ENCODE data around the gene SAP25. TPM values are rescaled to one million over a fixed set of nuclear protein-coding genes. Genes with fewer than 3 reads are reported as not detected.
A peak's percentile ranks its signal among the peaks of the same experiment; 100 is the strongest.

Gene SAP25
- total and polyA plus RNA-seq, 2 donors (not counting 1 experiment from before 2014, with no cell fraction given) = 51.7 to 71.9 TPM

DNA sequence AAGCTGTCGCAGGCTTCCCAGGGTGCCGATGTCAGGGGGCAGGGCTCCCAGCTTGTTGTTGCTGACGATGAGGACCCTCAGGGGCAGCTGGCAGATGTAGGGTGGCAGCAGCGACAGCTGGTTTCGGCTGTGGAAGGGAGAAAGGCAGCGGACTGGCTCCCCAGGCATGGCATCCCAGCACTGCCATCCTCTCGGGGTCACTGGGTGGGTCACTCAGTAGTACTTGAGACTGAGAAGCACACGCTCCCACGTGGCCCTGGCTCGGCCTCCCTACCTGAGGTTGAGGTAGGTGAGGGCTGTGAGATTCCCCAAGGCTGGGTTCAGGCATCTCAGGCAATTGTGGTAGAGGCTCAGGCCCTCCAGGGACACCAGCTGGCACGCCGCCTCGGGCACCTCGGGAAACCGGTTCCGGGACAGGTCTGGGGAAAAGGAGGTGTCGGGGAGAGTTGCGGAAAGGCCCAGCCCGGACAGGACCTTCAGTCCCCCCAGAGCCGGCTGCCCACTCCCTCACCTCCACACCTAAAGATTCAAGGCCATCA is 8.4 kb upstream of the SAP25 start:
- peak overlapping the region; percentile 92 for H3K4me2 ChIP-seq (replicated peaks; ENCODE audit: low read depth, low read length, poor library complexity, severe bottlenecking)
- H3K27me3 Mint-ChIP-seq = no peaks in the 10 kb centered on the region
- 95% methylated on average over 12 of the region's 20 CpGs for WGBS (ENCODE audit: insufficient coverage)
- peak overlapping the region; percentile 98 for H3K4me3 Mint-ChIP-seq
- H3K36me3 ChIP-seq (replicated peaks in 1 of 2; ENCODE audit: control extremely low read depth in 1 of 2, control insufficient read depth in 1 of 2, extremely low read depth in 1 of 2, insufficient read depth in 2 of 2, low read length in 1 of 2) = peaks cover 0 to 57% of the 10 kb centered on the region in 2 experiments
- H4K20me1 ChIP-seq (ENCODE audit: control insufficient read depth, insufficient read depth, low read length, poor library complexity, severe bottlenecking) = peaks cover 73% of the 10 kb centered on the region
- DNase-seq = no peak
- peaks cover 70% of the 10 kb centered on the region for H3K79me2 ChIP-seq (ENCODE audit: control insufficient read depth, insufficient read depth, low read length)
- ATAC-seq (ENCODE audit: low read depth) = no peak
- no peak overlapping the region for H3K4me3 ChIP-seq (ENCODE audit: control extremely low read depth in 1 of 5, extremely low read depth in 1 of 5, insufficient read depth in 1 of 5, low read depth in 2 of 5, low read length in 4 of 5)
- H3K4me1 ChIP-seq (ENCODE audit: control insufficient read depth in 2 of 2, insufficient read depth in 2 of 2, low read length in 2 of 2) = peaks cover 26 to 36% of the 10 kb centered on the region in 2 donors
- POLR2A ChIA-PET = interaction anchor here (0.5 to 0.6 kb wide), 2 partner anchors 22 to 50 kb away, joined by 3 to 4 read pairs; no protein-coding TSS in a partner anchor
- intact Hi-C loops (cut with micrococcal nuclease) = no loop called here
- no peak overlapping the region for H3K9ac ChIP-seq (ENCODE audit: low read length)
- CTCF ChIA-PET = interaction anchor here (11.1 kb wide), 1 partner anchor 19 kb away, joined by 226 read pairs; no protein-coding TSS in a partner anchor
- peak overlapping the region; percentile 99 for H3K27ac Mint-ChIP-seq
- H3K9me3 Mint-ChIP-seq (ENCODE audit: insufficient read depth) = no peaks in the 10 kb centered on the region
- H3K9me3 ChIP-seq (ENCODE audit: control extremely low read depth in 1 of 3, control insufficient read depth in 2 of 3, insufficient read depth in 1 of 3, low read length in 2 of 3) = no peaks in the 10 kb centered on the region
- TF ChIP-seq CTCF (IDR thresholded peaks at IDR 0.05) (no peak), EZH2 (IDR thresholded peaks at IDR 0.05; ENCODE audit: borderline replicate concordance, insufficient read depth, low read depth, low read length, poor library complexity, severe bottlenecking) (no peak)
- H3K27me3 ChIP-seq (replicated peaks in 1 of 4; ENCODE audit: control extremely low read depth in 1 of 4, control insufficient read depth in 3 of 4, insufficient read depth in 4 of 4, low read length in 3 of 4) = no peaks in the 10 kb centered on the region
- H2AFZ ChIP-seq (ENCODE audit: insufficient read depth, low read depth, low read length, poor library complexity, severe bottlenecking) = no peak overlapping the region
- H3K27ac ChIP-seq (ENCODE audit: low read length in 2 of 2) = peak overlapping the region; percentile 94 to 97
- H3K4me1 Mint-ChIP-seq = peaks cover 41% of the 10 kb centered on the region

GRCh38 chr7:100580466-100581283 is 7.0 kb upstream of the SAP25 start:
- no peak for TF ChIP-seq CTCF (IDR thresholded peaks at IDR 0.05)
- TF ChIP-seq EZH2 (IDR thresholded peaks at IDR 0.05; ENCODE audit: borderline replicate concordance, insufficient read depth, low read depth, low read length, poor library complexity, severe bottlenecking) = no peak
- ChIA-PET CTCF (interaction anchor here (0.6 to 11.1 kb wide), 2 partner anchors 12 to 18 kb away, joined by 3 to 226 read pairs; no protein-coding TSS in a partner anchor), POLR2A (no interaction called here)
- no peak overlapping the region for H3K4me2 ChIP-seq (replicated peaks; ENCODE audit: low read depth, low read length, poor library complexity, severe bottlenecking)
- peaks cover 23 to 32% of the 10 kb centered on the region in 2 donors for H3K4me1 ChIP-seq (ENCODE audit: control insufficient read depth in 2 of 2, insufficient read depth in 2 of 2, low read length in 2 of 2)
- Mint-ChIP-seq H3K27me3 (no peaks in the 10 kb centered on the region), H3K9me3 (ENCODE audit: insufficient read depth) (no peaks in the 10 kb centered on the region), H3K4me1 (peaks cover 36% of the 10 kb centered on the region), H3K4me3 (no peak overlapping the region), H3K27ac (no peak overlapping the region)
- ATAC-seq (ENCODE audit: low read depth) = no peak
- intact Hi-C loops (cut with micrococcal nuclease) = no loop called here
- no peaks in the 10 kb centered on the region for H3K27me3 ChIP-seq (replicated peaks in 1 of 4; ENCODE audit: control extremely low read depth in 1 of 4, control insufficient read depth in 3 of 4, insufficient read depth in 4 of 4, low read length in 3 of 4)
- 94% methylated on average over 10 of the region's 11 CpGs for WGBS (ENCODE audit: insufficient coverage)
- no peak overlapping the region for H3K4me3 ChIP-seq (ENCODE audit: control extremely low read depth in 1 of 5, extremely low read depth in 1 of 5, insufficient read depth in 1 of 5, low read depth in 2 of 5, low read length in 4 of 5)
- H2AFZ ChIP-seq (ENCODE audit: insufficient read depth, low read depth, low read length, poor library complexity, severe bottlenecking) = no peak overlapping the region
- no peak overlapping the region for H3K27ac ChIP-seq (ENCODE audit: low read length in 2 of 2)
- H3K9ac ChIP-seq (ENCODE audit: low read length) = no peak overlapping the region
- H3K79me2 ChIP-seq (ENCODE audit: control insufficient read depth, insufficient read depth, low read length) = peaks cover 70% of the 10 kb centered on the region
- no peak for DNase-seq
- H4K20me1 ChIP-seq (ENCODE audit: control insufficient read depth, insufficient read depth, low read length, poor library complexity, severe bottlenecking) = peaks cover 84% of the 10 kb centered on the region
- no peaks in the 10 kb centered on the region for H3K9me3 ChIP-seq (ENCODE audit: control extremely low read depth in 1 of 3, control insufficient read depth in 2 of 3, insufficient read depth in 1 of 3, low read length in 2 of 3)
- H3K36me3 ChIP-seq (replicated peaks in 1 of 2; ENCODE audit: control extremely low read depth in 1 of 2, control insufficient read depth in 1 of 2, extremely low read depth in 1 of 2, insufficient read depth in 2 of 2, low read length in 1 of 2) = peaks cover 0 to 72% of the 10 kb centered on the region in 2 experiments
